Measurements from ENCODE around the gene CHP1. TPM values are rescaled to one million over a fixed set of nuclear protein-coding genes. Genes with fewer than 3 reads are reported as not detected.
"Not testable (repeated sequence)": the region's sequence is repeated elsewhere in the genome, so short reads cannot be mapped to it uniquely, and the experiment has no call there.

The CHP1 gene
- polyA plus RNA-seq, 3 donors, result 57.2 to 67.2 (median 58.8) TPM

- no peak overlapping the region for H3K4me2 ChIP-seq (replicated peaks; ENCODE audit: extremely low read depth, low read length, poor library complexity, severe bottlenecking)
- H3K4me3 ChIP-seq (replicated peaks in 1 of 3; ENCODE audit: low read depth in 2 of 3, low read length in 3 of 3), result no peak overlapping the region
- TF ChIP-seq, protein P1, sequence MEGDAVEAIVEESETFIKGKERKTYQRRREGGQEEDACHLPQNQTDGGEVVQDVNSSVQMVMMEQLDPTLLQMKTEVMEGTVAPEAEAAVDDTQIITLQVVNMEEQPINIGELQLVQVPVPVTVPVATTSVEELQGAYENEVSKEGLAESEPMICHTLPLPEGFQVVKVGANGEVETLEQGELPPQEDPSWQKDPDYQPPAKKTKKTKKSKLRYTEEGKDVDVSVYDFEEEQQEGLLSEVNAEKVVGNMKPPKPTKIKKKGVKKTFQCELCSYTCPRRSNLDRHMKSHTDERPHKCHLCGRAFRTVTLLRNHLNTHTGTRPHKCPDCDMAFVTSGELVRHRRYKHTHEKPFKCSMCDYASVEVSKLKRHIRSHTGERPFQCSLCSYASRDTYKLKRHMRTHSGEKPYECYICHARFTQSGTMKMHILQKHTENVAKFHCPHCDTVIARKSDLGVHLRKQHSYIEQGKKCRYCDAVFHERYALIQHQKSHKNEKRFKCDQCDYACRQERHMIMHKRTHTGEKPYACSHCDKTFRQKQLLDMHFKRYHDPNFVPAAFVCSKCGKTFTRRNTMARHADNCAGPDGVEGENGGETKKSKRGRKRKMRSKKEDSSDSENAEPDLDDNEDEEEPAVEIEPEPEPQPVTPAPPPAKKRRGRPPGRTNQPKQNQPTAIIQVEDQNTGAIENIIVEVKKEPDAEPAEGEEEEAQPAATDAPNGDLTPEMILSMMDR (IDR thresholded peaks at IDR 0.05), result no peak
- H3K27me3 ChIP-seq (ENCODE audit: control insufficient read depth in 2 of 2, insufficient read depth in 2 of 2, low read length in 2 of 2), result no peaks in the 10 kb centered on the region
- H3K27ac ChIP-seq (ENCODE audit: low read depth in 1 of 2, low read length in 2 of 2), result no peak overlapping the region
- H3K4me1 ChIP-seq (ENCODE audit: control insufficient read depth in 1 of 2, insufficient read depth in 2 of 2, low read length in 2 of 2), result peaks cover 23 to 29% of the 10 kb centered on the region in 2 donors
- WGBS (ENCODE audit: insufficient coverage), result 100% methylated on average over 1 of the region's 1 CpG
- Mint-ChIP-seq H3K27me3 (ENCODE audit: low read depth in 3 of 3) (peaks cover 0 to 2% (median 2%) of the 10 kb centered on the region in 3 donors), H3K4me3 (no peak overlapping the region), H3K27ac (no peak overlapping the region), H3K4me1 (peaks cover 30% of the 10 kb centered on the region), H3K36me3 (peaks cover 13 to 20% of the 10 kb centered on the region in 2 donors), H3K9me3 (peaks cover 0 to 4% (median 0%) of the 10 kb centered on the region in 7 donors)
- DNase-seq, result no peak
- H3K79me2 ChIP-seq (ENCODE audit: insufficient read depth, low read length), result peaks cover 68% of the 10 kb centered on the region
- no peaks in the 10 kb centered on the region for H3K9me3 ChIP-seq (replicated peaks in 1 of 2; ENCODE audit: control insufficient read depth in 1 of 2, insufficient read depth in 1 of 2, low read length in 2 of 2)
- H2AFZ ChIP-seq (ENCODE audit: insufficient read depth, low read depth, low read length, poor library complexity, severe bottlenecking), result no peak overlapping the region
- intact Hi-C loops (cut with micrococcal nuclease), result loop anchor here (5.0 kb wide), 2 partner anchors 99 to 116 kb away; partner anchors contain the start of genes INO80 (in 1 of the 2), NUSAP1 (in 1 of the 2) and OIP5 (in 1 of the 2)
- peaks cover 0 to 14% of the 10 kb centered on the region in 2 donors for H3K36me3 ChIP-seq (replicated peaks in 1 of 2; ENCODE audit: control insufficient read depth in 1 of 2, insufficient read depth in 2 of 2, low read length in 2 of 2)
- H4K20me1 ChIP-seq (ENCODE audit: insufficient read depth, low read length), result peaks cover 35% of the 10 kb centered on the region
- no peak overlapping the region for H3K9ac ChIP-seq (ENCODE audit: insufficient read depth, low read length, poor library complexity, severe bottlenecking)
Measured at GRCh38 chr15:41233367-41233771, 2.3 kb downstream of the CHP1 start.

DNA sequence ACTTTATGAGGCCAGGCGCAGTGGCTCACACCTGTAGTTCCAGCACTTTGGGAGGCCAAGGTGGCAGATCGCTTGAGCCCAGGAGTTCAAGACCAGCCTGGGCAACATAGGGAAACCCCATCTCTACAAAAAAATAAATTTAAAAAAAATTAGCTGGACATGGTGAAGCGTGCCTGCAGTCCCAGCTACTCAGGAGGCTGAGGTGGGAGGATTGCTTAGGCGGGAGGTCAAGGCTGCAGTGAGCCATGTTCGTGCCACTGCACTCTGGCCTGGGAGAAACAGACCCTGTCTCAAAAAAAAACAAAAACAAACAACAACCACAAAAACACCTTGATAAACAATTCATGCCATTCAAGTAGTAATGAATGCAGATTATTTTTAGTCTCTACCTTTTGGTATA lies 4.2 kb downstream of the CHP1 start:
- H3K9me3 Mint-ChIP-seq; H2AFZ ChIP-seq (ENCODE audit: insufficient read depth, low read depth, low read length, poor library complexity, severe bottlenecking); H3K9ac ChIP-seq (ENCODE audit: insufficient read depth, low read length, poor library complexity, severe bottlenecking); DNase-seq; intact Hi-C loops (cut with micrococcal nuclease); H3K9me3 ChIP-seq (replicated peaks in 1 of 2; ENCODE audit: control insufficient read depth in 1 of 2, insufficient read depth in 1 of 2, low read length in 2 of 2); H3K4me2 ChIP-seq (replicated peaks; ENCODE audit: extremely low read depth, low read length, poor library complexity, severe bottlenecking); H3K4me3 Mint-ChIP-seq; H3K27me3 Mint-ChIP-seq (ENCODE audit: low read depth in 3 of 3); H3K27ac ChIP-seq (ENCODE audit: low read depth in 1 of 2, low read length in 2 of 2); H3K4me3 ChIP-seq (replicated peaks in 1 of 3; ENCODE audit: low read depth in 2 of 3, low read length in 3 of 3); H3K27me3 ChIP-seq (ENCODE audit: control insufficient read depth in 2 of 2, insufficient read depth in 2 of 2, low read length in 2 of 2); H3K27ac Mint-ChIP-seq: not testable (repeated sequence)
- Histone ChIP-seq H3K79me2 (ENCODE audit: insufficient read depth, low read length) (peaks cover 79% of the 10 kb centered on the region), H4K20me1 (ENCODE audit: insufficient read depth, low read length) (peaks cover 49% of the 10 kb centered on the region), H3K36me3 (replicated peaks in 1 of 2; ENCODE audit: control insufficient read depth in 1 of 2, insufficient read depth in 2 of 2, low read length in 2 of 2) (peaks cover 2 to 14% of the 10 kb centered on the region in 2 donors), H3K4me1 (ENCODE audit: control insufficient read depth in 1 of 2, insufficient read depth in 2 of 2, low read length in 2 of 2) (peaks cover 21 to 27% of the 10 kb centered on the region in 2 donors)
- Mint-ChIP-seq H3K4me1 (peaks cover 29% of the 10 kb centered on the region), H3K36me3 (peaks cover 13 to 23% of the 10 kb centered on the region in 2 donors)
- WGBS (ENCODE audit: insufficient coverage), result no CpG with 5 or more reads among the region's 5 CpGs

Measured in CD14-positive monocyte (primary cell).